GM19238 (cell line): Measurements from ENCODE around the gene DYNC1H1.
A peak's percentile ranks its signal among the peaks of the same experiment; 100 is the strongest.
"Not testable (repeated sequence)": the region's sequence is repeated elsewhere in the genome, so short reads cannot be mapped to it uniquely, and the experiment has no call there.

ENCODE experiments used
- DNase-seq: peaks from one replicate; pipeline ENCODE4 v3.0.0; 2011; ENCODE audit warnings: low spot score; ENCODE audit not compliant: insufficient read length

DYNC1H1 gene

GRCh38 chr14:101963656-101964296 lies 597 bp upstream of the DYNC1H1 start:
- no peak for DNase-seq

- peak; percentile 77 for DNase-seq
Measured at GRCh38 chr14:101965181-101965544, 790 bp downstream of the DYNC1H1 start.

- no peak for DNase-seq
Measured at GRCh38 chr14:101965770-101966722, 1.7 kb downstream of the DYNC1H1 start.

GRCh38 chr14:101966742-101967141 lies 2.4 kb downstream of the DYNC1H1 start:
- DNase-seq: no peak

GRCh38 chr14:101968186-101968585 lies 3.8 kb downstream of the DYNC1H1 start:
- DNase-seq: no peak

- DNase-seq: no peak
Measured at GRCh38 chr14:101969481-101969880, 5.1 kb downstream of the DYNC1H1 start.

- no peak for DNase-seq
Measured at GRCh38 chr14:101970830-101971400, 6.5 kb downstream of the DYNC1H1 start.

GRCh38 chr14:101971458-101971857 lies 7.1 kb downstream of the DYNC1H1 start:
- DNase-seq: not testable (repeated sequence)

GRCh38 chr14:101972126-101972866 lies 7.9 kb downstream of the DYNC1H1 start:
- DNase-seq: no peak

GRCh38 chr14:101973356-101973755 lies 9.0 kb downstream of the DYNC1H1 start:
- DNase-seq: no peak

GRCh38 chr14:101975231-101975630 lies 10.9 kb downstream of the DYNC1H1 start:
- no peak for DNase-seq

- DNase-seq: no peak
Measured at GRCh38 chr14:101977311-101978071, 13.1 kb downstream of the DYNC1H1 start.

- DNase-seq: no peak
Measured at GRCh38 chr14:101979666-101980065, 15.3 kb downstream of the DYNC1H1 start.

GRCh38 chr14:101980251-101980650 lies 15.9 kb downstream of the DYNC1H1 start:
- no peak for DNase-seq

- no peak for DNase-seq
Measured at GRCh38 chr14:101980700-101981099, 16.3 kb downstream of the DYNC1H1 start.

- no peak for DNase-seq
Measured at GRCh38 chr14:101982621-101983020, 18.2 kb downstream of the DYNC1H1 start.

- DNase-seq: not testable (repeated sequence)
Measured at GRCh38 chr14:101984831-101985230, 20.5 kb downstream of the DYNC1H1 start.

GRCh38 chr14:101985957-101986356 lies 21.6 kb downstream of the DYNC1H1 start:
- DNase-seq: no peak

GRCh38 chr14:101986953-101987352 lies 22.6 kb downstream of the DYNC1H1 start:
- DNase-seq: no peak

GRCh38 chr14:101988377-101988776 lies 24.0 kb downstream of the DYNC1H1 start:
- no peak for DNase-seq

- DNase-seq: no peak
Measured at GRCh38 chr14:101991352-101991751, 27.0 kb downstream of the DYNC1H1 start.
